IPS-NIHi7 (cell line): ENCODE measurements around the gene HGFAC.

ENCODE experiments used
- DNase-seq: peaks from one replicate; pipeline ENCODE4 v3.0.0; 2012; ENCODE audit warnings: mixed read lengths; ENCODE audit errors: extremely low spot score

The HGFAC gene

DNA sequence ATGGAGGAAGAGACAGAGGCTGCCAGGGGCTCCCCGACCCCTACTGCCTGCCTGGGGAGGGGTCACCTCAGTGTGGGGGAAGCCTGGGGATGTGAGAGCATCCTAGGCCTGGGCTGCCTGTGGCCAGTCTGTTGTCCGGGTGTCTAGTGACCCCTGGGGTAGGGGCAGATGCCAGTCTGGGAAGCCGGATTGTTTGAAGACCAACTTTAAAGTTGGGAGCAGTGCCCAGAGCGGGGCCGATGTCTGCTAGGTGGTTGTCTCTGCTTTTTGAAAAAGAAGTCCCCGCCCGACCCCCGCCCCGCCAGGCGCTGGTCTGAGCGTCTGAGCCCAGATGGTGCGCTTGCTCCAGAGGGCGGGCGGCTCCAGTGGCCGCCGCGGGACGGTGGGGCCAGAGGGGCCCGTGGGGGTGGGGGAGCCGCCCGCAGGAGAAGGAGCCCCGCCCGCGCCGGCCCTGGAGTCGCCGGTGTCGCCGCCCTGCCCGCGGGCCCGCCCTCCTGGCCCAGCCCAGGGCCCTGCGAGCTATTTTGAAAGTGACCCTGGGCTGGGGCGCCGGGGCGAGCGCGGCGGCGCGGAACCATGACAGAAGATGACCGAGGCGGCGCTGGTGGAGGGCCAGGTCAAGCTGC lies 21.1 kb downstream of the HGFAC start, which contains the start of gene DOK7:
TSS of gene DOK7 (plus strand) at position 517 of the 626 bp plus-strand sequence. CDS start at position 587, 70 bp downstream.
- peak; percentile 59 for DNase-seq

DNA sequence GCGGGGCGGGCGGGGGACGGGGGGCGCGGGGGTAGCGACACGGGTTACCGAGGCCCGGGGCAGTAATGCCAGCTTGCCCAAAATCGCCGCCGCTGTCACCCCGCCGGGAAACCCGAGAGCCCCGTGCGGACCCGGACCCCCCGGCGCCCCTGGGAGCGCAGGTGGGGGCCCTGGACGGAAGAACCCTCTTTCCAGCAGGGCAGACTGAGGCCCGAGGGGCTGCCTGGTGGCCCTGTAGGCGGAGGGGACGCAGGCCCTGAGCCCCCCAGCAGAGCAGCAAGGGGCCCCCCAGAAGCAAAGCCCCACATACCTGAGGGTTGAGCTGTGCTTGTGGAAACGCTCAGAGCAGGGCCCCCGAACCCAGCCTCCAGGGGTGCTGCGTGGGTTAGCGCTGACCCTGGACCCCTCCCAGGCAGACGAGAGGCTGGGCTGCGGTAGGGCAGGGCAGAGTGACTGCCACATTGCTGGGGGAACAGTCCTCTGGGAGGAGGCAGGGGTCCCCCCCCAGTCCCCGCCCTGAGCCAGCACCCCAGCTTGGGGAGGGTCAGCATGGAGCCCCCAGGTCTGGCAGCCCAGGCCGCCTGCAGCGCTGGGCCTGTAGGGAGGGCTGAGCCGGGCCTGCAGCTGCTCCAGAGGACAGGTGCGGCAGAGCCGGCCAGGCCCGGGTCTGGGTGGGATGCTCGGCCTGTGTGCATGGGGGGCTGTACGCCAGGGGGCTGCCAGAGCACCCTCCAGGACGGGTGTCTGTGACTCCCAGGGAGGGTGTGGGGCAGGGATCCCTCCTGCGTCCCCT lies 22.0 kb downstream of the HGFAC start:
- DNase-seq: no peak

DNA sequence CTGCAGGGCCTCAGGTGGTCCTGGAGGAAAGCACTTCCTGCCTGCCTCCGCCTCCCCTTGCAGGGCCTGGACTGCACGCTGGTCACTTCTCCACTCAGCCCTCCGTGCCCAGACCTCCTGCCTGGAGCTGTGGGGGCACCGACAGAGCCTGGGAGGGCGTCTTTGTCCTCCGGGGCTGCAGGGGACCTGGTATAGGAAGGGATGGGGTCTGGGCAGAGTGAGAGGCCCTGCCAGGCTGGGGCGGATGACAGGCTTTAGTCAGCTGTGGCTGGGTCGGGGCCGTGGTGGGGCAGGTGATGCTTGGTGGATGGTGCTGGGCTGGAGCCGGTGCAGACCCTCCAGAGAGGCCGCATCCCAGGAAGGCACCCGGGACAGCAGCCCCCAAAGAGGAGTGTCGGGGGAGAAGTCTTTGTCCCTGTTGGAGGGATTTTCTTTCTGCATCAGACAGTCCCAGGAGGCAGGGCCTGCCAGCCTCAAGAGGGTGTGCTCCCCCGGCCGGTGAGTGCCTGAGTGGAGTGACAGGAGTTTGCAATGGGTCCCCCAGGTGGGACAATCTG lies 22.7 kb downstream of the HGFAC start:
- no peak for DNase-seq

DNA sequence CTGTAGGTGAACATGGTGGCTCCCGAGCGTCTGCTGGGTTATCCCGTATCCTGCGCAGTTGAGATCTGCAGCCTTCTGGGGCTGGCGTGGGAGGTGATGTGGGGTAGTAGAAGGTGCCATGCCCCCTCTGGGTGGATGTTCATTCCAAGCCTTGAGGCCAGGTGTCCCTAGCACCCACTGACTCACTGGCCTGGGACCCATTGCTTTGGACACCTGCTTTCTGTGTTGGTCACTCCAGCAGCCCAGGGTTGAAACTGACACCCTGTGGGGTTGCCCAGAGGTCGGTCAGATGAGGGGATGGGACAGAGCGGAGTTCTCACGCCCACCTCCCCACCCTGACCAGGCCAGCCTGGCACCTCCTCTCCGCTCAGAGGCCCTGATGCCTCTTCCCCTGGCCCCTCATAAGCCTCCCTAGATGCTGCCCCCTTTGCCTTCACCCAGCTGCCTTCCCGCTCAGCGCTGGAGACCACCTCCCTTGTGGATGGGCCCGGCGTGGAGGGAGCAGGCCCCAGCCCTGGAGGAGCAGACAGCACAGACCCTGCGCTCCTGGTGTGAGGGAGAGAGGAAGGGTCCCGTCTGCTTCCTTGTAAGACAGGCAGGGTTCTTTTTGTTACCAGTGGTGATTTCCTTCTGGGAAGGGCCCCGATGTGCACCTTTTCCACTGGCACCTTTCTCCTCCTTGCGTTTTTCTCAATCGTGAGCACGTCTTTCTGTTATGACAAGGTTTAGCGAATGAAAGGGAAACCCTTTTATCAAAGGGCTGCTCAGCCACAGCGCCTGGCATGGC lies 23.3 kb downstream of the HGFAC start:
- DNase-seq: no peak

DNA sequence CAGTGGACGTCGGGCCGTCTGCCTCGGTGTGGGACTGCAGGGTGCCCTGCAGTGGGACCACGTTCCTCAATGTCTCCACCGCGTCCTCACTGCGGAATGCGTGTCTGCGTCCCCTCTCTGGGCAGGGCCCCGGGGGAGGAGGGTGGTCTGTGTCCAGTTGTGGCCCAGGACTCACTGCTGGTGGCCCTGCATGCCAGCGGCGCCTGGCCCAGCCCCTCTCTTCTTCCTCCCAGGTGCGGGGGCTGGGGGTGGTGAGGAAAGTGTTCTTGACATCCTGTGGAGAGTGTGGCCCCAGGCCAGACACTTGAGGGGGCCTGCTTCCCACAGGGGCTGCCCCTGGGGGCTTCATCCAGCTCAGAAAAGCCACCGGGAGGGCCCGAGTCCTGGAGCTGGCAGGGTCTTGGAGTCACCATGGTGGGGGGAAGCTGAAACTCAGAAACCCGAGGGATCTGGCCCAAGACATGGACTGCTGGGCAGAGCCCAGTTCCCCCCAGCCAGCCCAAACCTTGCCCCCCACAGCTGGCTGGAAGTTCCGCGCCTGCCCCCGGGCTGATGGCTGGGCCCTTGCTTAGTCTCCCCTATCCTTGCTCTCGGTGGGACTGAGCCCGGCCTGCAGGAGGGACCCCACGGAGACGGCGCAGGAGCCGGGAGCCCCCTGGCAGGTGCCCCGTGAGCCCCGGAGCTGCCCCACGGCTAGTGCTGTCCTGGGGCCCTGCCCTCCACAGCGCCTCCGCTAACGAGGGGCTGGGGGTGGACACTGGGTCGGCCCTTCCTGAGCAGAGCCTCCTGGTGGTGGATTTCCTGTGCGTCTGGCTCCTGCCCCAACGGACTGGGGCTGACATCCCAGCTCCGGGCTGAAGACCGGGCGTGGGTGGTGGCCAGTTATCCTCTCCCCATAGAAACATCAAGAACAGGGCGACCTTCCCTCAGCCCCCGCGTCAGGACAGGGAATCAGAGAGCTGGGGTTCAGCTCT lies 24.2 kb downstream of the HGFAC start:
- peak; percentile 83 for DNase-seq

DNA sequence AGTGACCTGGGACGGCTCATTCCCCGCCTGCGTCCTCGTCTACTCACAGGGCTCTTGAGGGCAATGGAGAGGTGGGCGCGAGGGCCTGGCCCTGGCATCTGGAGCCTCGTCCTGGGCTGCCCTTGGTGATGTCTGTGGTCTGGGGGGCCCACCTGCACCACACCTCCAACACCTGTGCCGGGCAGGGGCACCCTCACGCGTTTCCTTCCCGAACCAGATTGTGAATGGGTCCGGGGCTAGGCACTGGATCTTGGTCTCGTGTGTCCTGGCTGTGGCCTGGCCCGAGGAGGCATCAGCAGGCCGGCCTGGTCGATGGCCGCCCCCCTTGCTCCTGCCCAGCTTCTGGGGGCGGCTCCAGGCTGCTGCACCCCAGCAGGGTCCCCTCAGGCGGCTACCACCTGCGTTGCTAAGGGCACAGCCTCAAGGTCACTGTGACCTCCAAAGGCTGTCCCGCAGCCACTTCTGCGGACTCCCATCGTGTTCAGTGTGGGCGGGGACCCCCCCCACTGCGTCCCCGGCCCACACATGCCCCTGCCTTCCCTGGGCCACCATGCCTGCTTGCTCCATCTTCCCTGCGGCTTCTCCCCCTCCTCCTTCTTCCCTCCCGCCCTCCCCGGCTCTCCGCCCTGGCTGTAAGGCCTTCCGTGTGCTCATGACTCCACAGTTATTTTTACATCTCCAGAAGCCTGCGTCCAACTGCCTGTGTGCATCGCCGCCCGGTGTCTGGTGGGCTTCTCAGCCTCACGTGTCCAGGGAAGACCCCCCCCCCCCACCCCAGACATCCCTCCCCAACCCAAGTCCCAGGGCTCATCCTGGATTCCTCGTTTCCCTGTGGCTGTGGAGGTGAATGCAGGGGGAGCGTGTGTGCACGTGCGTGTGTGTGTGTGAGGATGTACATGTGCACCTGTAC lies 25.2 kb downstream of the HGFAC start:
- DNase-seq: no peak

DNA sequence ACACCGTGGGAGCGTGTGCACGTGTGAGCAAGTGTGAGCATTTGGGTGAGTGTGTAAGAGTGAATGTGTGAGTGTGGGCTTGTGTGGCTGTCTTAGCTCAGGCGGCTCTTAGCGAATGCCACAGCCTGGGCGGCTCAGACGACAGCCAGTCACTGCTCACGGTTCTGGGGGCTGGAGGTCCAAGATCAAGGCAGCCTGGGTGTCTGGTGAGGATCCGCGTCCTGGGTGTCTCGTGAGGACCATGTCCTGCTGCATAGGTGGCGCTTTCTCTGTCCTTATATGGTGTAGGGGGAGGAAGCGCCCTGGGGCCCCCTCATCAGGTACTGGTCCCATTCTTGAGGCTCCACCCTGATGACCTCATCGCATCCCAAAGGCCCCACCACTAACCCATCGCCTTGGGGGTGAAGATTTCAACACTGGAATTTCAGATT lies 25.8 kb downstream of the HGFAC start:
- DNase-seq: no peak

DNA sequence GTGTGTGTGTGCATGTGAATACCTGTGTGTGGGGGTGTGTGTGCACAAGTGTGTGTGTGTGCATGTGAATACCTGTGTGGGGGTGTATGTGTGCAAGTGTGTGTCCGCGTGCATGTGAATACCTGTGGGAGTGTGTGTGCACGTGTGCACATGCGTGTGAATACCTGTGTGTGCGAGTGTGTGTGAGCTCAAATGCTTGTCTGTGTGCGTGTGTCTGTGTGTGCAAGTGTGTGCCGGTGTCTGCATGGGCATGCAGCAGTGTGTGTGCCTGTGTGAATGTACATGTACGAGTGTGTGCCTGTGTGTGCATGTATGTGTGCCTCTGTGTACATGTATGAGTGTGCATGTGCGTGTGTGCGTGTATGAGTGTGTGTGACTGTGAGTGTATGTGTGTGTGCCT lies 26.4 kb downstream of the HGFAC start:
- no peak for DNase-seq

DNA sequence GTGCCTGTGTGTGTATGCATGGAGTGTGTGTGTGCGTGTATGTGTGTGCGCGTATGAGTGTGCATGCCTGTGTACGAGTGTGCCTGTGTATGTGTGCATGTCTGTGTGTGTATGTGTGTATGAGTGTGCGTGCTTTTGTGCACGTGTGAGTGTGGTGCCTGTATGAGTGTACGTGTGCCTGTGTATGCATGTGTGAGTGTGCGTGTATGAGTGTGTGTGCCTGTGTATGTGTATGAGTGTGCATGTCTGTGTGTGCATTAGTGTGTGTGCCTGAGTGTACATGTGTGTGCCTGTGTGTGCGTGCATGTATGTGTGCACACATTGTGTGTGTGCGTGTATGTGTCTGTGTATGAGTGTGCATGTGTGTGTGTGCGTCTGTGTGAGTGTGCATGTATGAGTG lies 27.0 kb downstream of the HGFAC start:
- no peak for DNase-seq

DNA sequence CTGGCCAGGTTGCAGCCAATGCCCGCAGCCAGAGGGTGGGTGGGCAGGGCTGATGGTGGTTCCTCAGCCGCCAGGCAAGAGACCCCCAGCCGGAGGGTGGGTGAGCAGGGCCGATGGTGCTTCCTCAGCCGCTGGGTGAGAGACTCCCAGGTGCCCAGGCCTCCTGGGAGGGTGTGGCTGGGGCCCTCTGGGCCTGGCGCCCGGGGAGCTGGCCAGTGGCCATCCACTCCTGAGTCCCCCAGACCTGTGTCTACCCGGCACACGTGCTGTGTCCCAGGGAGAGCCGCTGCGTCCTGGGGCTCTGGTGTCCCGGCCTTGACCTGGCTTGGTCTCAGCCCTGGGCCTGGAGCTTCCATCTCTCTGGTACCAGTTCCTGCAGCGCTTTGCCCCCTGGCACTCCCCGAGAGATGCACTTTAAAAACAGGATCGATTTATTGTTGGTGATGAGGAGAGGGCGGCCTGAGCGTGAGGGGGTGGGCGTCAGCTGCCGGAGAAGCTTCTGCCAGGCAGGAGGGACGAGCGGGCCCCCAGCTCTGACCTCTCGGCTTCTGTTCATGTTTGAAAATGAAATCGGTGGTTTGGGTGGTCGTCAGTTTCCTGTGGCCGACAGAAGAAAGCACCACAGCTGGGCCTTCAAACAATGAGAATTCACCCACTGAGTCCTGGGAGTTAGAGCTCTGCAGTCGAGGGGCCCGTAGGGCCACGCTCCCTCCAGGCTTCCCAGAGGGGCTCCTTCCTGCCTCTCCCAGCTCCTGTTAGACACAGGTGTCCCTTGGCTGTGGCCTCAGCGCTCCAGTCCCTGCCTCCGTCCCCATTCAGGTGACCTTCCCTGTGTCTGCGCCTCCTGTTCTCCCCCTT lies 27.8 kb downstream of the HGFAC start:
- no peak for DNase-seq

DNA sequence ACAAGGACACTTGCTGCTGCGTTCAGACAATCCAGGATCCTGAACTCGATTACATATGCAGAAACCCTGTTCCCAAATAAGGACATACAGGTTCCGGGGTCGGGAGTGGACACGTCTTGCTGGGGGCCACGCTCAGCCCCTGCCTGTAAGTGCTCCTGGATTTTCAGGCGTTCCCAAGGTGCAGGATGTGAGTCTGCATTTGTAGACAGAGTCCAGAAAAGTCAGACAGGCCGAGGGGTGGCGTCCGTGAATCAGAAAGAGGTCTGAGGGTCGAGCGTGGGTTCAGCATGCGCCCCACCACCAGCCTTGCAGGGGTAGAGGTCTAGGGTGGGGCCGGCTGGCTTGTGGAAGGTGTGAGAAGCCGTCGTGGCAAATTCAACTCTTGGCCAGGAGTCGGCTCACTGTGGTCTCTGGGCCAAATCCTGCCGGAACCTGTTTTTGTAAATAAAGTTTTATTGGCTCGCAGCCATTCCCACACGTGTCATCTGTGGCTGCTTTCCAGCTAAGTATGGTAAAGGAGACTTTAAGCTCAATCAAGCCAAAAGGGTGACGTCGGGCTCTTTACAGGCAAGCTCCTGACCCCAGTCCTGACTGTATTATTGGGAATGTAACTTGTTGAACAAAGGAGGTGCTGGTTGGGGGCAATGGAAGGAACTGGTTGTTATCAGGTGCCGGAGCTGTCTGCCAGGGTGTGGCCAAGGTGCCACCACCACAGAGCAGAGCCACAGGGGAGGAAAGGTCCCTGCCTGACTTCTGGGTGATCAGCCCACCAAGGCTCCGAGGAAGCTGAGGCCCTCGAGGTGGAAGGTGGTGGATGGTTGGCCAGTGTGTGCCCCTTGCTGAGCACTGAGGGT lies 28.7 kb downstream of the HGFAC start:
- no peak for DNase-seq

DNA sequence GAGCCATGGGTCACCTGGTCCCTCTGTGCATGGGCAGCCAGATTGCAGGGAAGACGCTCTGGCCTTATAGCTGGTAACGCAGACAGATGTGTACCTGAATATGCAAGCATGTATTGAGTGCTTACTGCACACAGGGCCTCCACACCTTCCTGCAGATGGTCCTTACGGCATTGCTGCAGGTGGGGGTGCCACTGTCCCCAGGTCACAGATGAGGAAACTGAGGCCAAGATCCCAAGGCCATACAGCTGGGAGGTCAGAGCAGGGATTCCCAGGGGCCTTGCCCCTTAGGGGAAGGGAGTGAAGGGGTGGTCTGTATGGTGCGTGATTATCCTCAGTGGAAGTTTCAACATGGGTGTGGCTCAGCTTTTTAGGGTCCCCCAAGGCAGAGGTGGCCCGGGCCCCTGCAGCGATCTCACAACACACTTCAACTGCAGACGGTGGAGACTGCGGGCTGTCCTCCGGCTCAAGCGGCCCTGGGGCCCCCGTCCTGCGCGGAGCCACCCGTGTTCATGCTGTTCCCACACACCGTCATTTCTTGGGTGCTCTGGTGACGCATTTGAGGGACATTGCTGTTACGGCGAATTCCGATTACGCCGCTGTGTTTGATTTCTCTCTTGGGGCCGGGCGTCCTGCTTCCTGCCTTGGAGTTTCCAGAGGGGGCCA lies 29.5 kb downstream of the HGFAC start:
- no peak for DNase-seq

DNA sequence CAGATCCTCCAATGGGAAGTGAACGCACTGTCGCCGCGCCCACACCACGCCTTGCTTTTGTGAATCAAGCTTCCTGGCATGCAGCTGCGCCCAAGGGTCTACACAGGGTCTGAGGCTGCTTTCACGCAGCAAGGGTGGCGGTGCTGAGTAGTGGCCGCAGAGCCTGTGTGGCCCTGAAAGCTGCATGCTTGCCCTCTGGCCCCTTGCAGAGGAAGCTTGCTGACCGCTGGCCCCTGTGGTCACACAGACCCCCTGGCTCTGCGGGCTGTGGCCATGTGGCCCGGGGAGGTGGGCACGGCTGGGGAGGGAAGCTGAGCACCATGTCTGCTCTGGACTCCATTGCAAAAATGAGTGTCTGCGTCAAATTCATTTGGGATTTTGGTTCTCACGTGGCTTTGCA lies 30.1 kb downstream of the HGFAC start:
- no peak for DNase-seq

DNA sequence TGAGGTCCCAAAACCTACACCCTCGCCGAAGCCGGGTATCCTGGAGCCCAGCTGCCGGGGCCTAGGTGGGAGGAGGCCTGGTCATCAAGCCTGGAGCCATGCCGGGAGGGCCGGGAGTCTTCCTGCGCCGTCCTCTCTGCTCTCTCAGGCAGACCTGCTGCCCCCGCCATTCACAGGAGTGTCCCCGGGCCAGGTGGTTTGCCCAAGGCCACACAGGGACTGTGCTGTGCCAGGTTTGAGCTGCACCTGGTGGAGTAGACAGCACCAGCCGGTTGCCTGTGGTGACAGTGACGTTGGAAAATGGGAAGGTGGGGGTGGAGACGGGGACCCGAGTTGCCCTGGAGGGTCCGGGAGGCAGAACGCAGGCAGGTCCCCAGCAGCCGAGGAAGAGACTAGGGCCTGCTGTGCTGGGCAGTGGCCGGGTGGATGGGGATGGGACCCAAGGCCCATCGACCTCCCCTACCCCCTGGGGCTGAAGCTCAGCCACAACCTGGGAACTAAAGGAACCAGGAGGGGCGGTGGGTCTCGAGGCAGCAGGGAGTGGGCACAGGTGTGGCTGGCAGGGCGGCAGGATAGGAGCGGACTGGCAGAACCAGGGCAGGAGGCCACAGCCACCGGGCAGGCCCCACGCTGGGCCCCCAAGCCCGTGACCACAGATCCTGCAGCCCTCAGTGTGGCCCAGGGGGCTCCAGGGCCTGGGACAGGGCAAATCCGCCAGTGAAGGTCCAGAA lies 30.8 kb downstream of the HGFAC start:
- no peak for DNase-seq

DNA sequence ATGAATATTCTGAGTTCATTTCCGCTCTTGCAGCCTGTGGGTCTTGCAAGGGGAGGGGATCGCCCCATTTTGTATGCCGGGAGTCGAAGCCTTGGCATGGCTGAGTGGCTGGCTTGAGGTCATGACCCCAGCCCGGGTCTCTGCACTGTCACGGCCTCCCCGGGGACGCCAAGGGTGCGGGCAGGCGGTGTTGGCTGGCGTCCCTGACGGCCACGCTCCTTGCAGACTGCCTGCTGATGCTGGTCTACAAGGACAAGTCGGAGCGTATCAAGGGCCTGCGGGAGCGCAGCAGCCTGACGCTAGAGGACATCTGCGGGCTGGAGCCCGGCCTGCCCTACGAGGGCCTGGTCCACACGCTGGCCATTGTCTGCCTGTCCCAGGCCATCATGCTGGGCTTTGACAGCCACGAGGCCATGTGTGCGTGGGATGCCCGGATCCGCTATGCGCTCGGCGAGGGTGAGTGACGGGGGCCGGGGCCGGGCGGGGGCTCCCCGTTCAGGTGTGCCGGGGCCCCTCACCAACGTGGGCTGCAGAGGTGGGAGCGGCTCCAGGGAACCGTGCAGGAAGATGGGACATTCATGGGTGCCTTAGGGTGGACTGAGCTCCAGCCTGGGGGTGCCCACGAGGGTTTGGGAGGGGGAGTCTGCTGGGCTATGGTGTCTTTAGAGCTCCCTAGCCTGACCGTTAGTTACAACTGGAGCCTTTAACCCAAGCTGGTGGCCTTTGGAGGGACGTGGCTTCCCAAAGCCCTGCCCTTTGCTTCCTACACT lies 31.6 kb downstream of the HGFAC start:
- no peak for DNase-seq
